H1 (cell line): ENCODE results near the gene EML1. TPM values are rescaled to one million over a fixed set of nuclear protein-coding genes. Genes with fewer than 3 reads are reported as not detected.

Experiments
- CTCF ChIA-PET: fragments of 300-600 bp; sonication (Branson Sonifier 250); formaldehyde crosslinking; loops from one replicate; lab custom pipeline; 2021; ENCODE audit not compliant: partially characterized antibody; lab: Charles Lee
- POLR2A ChIA-PET: fragments of 300-600 bp; sonication (Branson Sonifier 250); formaldehyde crosslinking; loops from one replicate; lab custom pipeline; 2021; ENCODE audit warnings: inconsistent platforms; ENCODE audit not compliant: partially characterized antibody; lab: Charles Lee
- DNase-seq, 2 experiments: peaks; one replicate each; pipeline versions ENCODE4 v3.0.0 to v3.0.0-alpha.2; 2010 to 2022; ENCODE audit warnings: low spot score in 2 of 2, low read depth in 1 of 2, mixed read lengths in 1 of 2
- FAIRE-seq: peaks from 2 replicates; lab custom pipeline; 2011; peaks lifted over from hg19 to GRCh38; lab: Jason Lieb, UNC
- H2AFZ ChIP-seq: 2 replicates; pipeline ENCODE4 v1.8.1; 2012; ENCODE audit warnings: low read length, inconsistent platforms
- H2AK5ac ChIP-seq: 2 replicates; pipeline ENCODE4 v1.6.1; 2013; ENCODE audit warnings: low read depth, low read length
- H2BK120ac ChIP-seq: replicated peaks from 2 replicates; pipeline ENCODE3; 2013; ENCODE audit warnings: low read depth, low read length, inconsistent platforms
- H2BK12ac ChIP-seq: 2 replicates; pipeline ENCODE4 v1.6.1; 2013; ENCODE audit warnings: low read depth, low read length
- H2BK15ac ChIP-seq: 2 replicates; pipeline ENCODE4 v1.6.1; 2013; ENCODE audit warnings: low read length
- H2BK20ac ChIP-seq: 2 replicates; pipeline ENCODE4 v1.6.1; 2013; ENCODE audit warnings: low read length
- H2BK5ac ChIP-seq: 2 replicates; pipeline ENCODE4 v1.6.1; 2013; ENCODE audit warnings: low read depth, low read length
- H3K14ac ChIP-seq: 2 replicates; pipeline ENCODE4 v1.6.1; 2013; ENCODE audit warnings: inconsistent platforms; ENCODE audit not compliant: insufficient read length
- H3K18ac ChIP-seq: 2 replicates; pipeline ENCODE4 v1.6.1; 2013; ENCODE audit warnings: low read length; ENCODE audit errors: extremely low read depth
- H3K23ac ChIP-seq: 2 replicates; pipeline ENCODE4 v1.6.1; 2013; ENCODE audit warnings: inconsistent platforms; ENCODE audit not compliant: insufficient read length
- H3K23me2 ChIP-seq: 2 replicates; pipeline ENCODE4 v1.6.1; 2013; ENCODE audit warnings: low read depth, low read length
- H3K27ac ChIP-seq: 2 replicates; pipeline ENCODE4 v1.6.1; 2011; ENCODE audit warnings: low read depth, low read length, inconsistent platforms
- H3K27me3 ChIP-seq, 4 experiments: replicated peaks in 1 of 4; 1 replicate in 1 of 4; 2 replicates in 3 of 4; pipeline versions ENCODE4 v1.6.1 to v1.8.1; 2011 to 2013; ENCODE audit warnings: low read length in 3 of 4, mild to moderate bottlenecking in 3 of 4, inconsistent platforms in 2 of 4, mixed read lengths in 2 of 4, moderate library complexity in 1 of 4; ENCODE audit not compliant: control insufficient read depth in 3 of 4, insufficient read depth in 3 of 4; ENCODE audit errors: extremely low read depth in 1 of 4
- H3K36me3 ChIP-seq, 4 experiments: 2 replicates each; pipeline versions ENCODE4 v1.6.1 to v1.8.1; 2011 to 2013; ENCODE audit warnings: mild to moderate bottlenecking in 4 of 4, low read length in 3 of 4, moderate library complexity in 2 of 4, control low read depth in 1 of 4, inconsistent platforms in 1 of 4; ENCODE audit not compliant: insufficient read depth in 4 of 4, control insufficient read depth in 2 of 4
- H3K4ac ChIP-seq: replicated peaks from 2 replicates; pipeline ENCODE3; 2013; ENCODE audit warnings: low read length, low read depth, mixed read lengths, inconsistent platforms; ENCODE audit not compliant: insufficient read length
- H3K4me1 ChIP-seq, 4 experiments: replicated peaks in 1 of 4; 1 replicate in 1 of 4; 2 replicates in 3 of 4; pipeline versions ENCODE4 v1.6.1 to v1.8.1; 2011 to 2013; ENCODE audit warnings: low read length in 3 of 4, inconsistent platforms in 2 of 4, mixed read lengths in 1 of 4; ENCODE audit not compliant: insufficient read depth in 4 of 4, control insufficient read depth in 3 of 4
- H3K4me2 ChIP-seq, 2 experiments: 2 replicates each; pipeline versions ENCODE4 v1.6.1 to v1.8.1; 2011 to 2013; ENCODE audit warnings: low read depth in 2 of 2, low read length in 2 of 2, control low read depth in 1 of 2, inconsistent platforms in 1 of 2, mild to moderate bottlenecking in 1 of 2; ENCODE audit not compliant: insufficient read depth in 1 of 2
- H3K4me3 ChIP-seq, 4 experiments: fragments of 200-600, 300-600 bp in 1 of 4; sonication (generic), shearing (Covaris generic), sonication (Bioruptor Twin) in 1 of 4; 2 replicates each; pipeline versions ENCODE4 v1.5.1 to v1.8.1; 2011 to 2016; ENCODE audit warnings: low read length in 4 of 4, low read depth in 3 of 4, control low read depth in 2 of 4, inconsistent platforms in 2 of 4, mild to moderate bottlenecking in 2 of 4, mixed read lengths in 1 of 4, moderate library complexity in 1 of 4; ENCODE audit not compliant: insufficient read depth in 2 of 4; ENCODE audit errors: extremely low read depth in 1 of 4
- H3K56ac ChIP-seq: replicated peaks from 2 replicates; pipeline ENCODE3; 2013; ENCODE audit warnings: low read depth, mild to moderate bottlenecking, mixed read lengths, low read length, inconsistent platforms; ENCODE audit not compliant: insufficient read length
- H3K79me1 ChIP-seq: 2 replicates; pipeline ENCODE4 v1.6.1; 2013; ENCODE audit warnings: low read depth, low read length, control low read depth
- H3K79me2 ChIP-seq, 2 experiments: 2 replicates each; pipeline versions ENCODE4 v1.6.1 to v1.8.1; 2012 to 2013; ENCODE audit warnings: low read length in 2 of 2, mild to moderate bottlenecking in 2 of 2, inconsistent platforms in 1 of 2; ENCODE audit not compliant: insufficient read depth in 2 of 2, control insufficient read depth in 1 of 2
- H3K9ac ChIP-seq, 4 experiments: replicated peaks in 1 of 4; 1 replicate in 1 of 4; 2 replicates in 3 of 4; pipeline versions ENCODE4 v1.6.1 to v1.8.1; 2011 to 2013; ENCODE audit warnings: low read depth in 3 of 4, low read length in 3 of 4, control low read depth in 2 of 4, mild to moderate bottlenecking in 2 of 4, moderate library complexity in 2 of 4, inconsistent platforms in 1 of 4; ENCODE audit errors: extremely low read depth in 1 of 4
- H3K9me3 ChIP-seq, 2 experiments: 2 replicates each; pipeline versions ENCODE4 v1.6.1 to v1.8.1; 2012 to 2013; ENCODE audit warnings: mild to moderate bottlenecking in 2 of 2, moderate library complexity in 2 of 2, control low read depth in 1 of 2, inconsistent platforms in 1 of 2, low read depth in 1 of 2, low read length in 1 of 2, mixed read lengths in 1 of 2; ENCODE audit not compliant: insufficient read depth in 2 of 2
- H4K20me1 ChIP-seq, 2 experiments: replicated peaks in 1 of 2; 2 replicates each; pipeline versions ENCODE3 to v1.8.1; 2011 to 2013; ENCODE audit warnings: inconsistent platforms in 2 of 2, low read length in 2 of 2, mild to moderate bottlenecking in 1 of 2; ENCODE audit not compliant: insufficient read depth in 2 of 2, control insufficient read depth in 1 of 2
- H4K5ac ChIP-seq: 2 replicates; pipeline ENCODE4 v1.6.1; 2013; ENCODE audit warnings: low read length, low read depth, mixed read lengths, inconsistent platforms; ENCODE audit not compliant: insufficient read length
- H4K8ac ChIP-seq: 2 replicates; pipeline ENCODE4 v1.8.0; 2013; ENCODE audit warnings: mild to moderate bottlenecking, moderate library complexity, low read length, inconsistent platforms; ENCODE audit not compliant: insufficient read depth; ENCODE audit errors: extremely low read depth
- H4K91ac ChIP-seq: replicated peaks from 2 replicates; pipeline ENCODE3; 2013; ENCODE audit warnings: low read length, mixed read lengths, inconsistent platforms; ENCODE audit not compliant: insufficient read length
- BCL11A ChIP-seq, 2 experiments: IDR thresholded peaks; one replicate each; pipeline ENCODE4 v1.6.1; 2011; ENCODE audit warnings: low read depth in 2 of 2, low read length in 2 of 2, mild to moderate bottlenecking in 2 of 2
- E2F6 ChIP-seq: IDR thresholded peaks from 2 replicates; pipeline ENCODE4 v1.6.1; 2012; ENCODE audit warnings: inconsistent platforms
- EZH2 ChIP-seq: fragments of 200-600 bp; sonication (generic); IDR thresholded peaks from 2 replicates; pipeline ENCODE4 v1.7.1; 2012; ENCODE audit warnings: low read depth, mild to moderate bottlenecking, moderate library complexity, low read length, inconsistent platforms; ENCODE audit not compliant: severe bottlenecking
- GABPA ChIP-seq: IDR thresholded peaks from 2 replicates; pipeline ENCODE4 v1.6.1; 2011; ENCODE audit warnings: mild to moderate bottlenecking, low read length, moderate library complexity, borderline replicate concordance; ENCODE audit not compliant: insufficient read depth
- MAFK ChIP-seq: IDR thresholded peaks from 2 replicates; pipeline ENCODE4 v1.6.1; 2012; ENCODE audit warnings: low read depth, mild to moderate bottlenecking, improper control_type of control experiment, low read length
- RAD21 ChIP-seq, 2 experiments: IDR thresholded peaks in 1 of 2; conservative IDR thresholded peaks in 1 of 2; 2 replicates each; pipeline ENCODE4 v1.6.1; 2011; ENCODE audit warnings: low read depth in 2 of 2, low read length in 2 of 2, improper control_type of control experiment in 1 of 2, inconsistent platforms in 1 of 2, mild to moderate bottlenecking in 1 of 2, moderate library complexity in 1 of 2
- SIN3A ChIP-seq, 2 experiments: IDR thresholded peaks in 1 of 2; conservative IDR thresholded peaks in 1 of 2; 2 replicates each; pipeline ENCODE4 v1.6.1; 2011 to 2012; ENCODE audit warnings: low read length in 2 of 2, improper control_type of control experiment in 1 of 2, low read depth in 1 of 2, mild to moderate bottlenecking in 1 of 2
- SIX5 ChIP-seq: IDR thresholded peaks from 2 replicates; pipeline ENCODE4 v1.6.1; 2011; ENCODE audit warnings: mild to moderate bottlenecking, low read depth, low read length
- SP4 ChIP-seq: IDR thresholded peaks from 2 replicates; pipeline ENCODE4 v1.6.1; 2012; ENCODE audit warnings: low read length, inconsistent platforms
- WGBS, 2 experiments: shearing (Covaris generic) in 1 of 2; methylation state at CpG; one replicate each; pipeline versions ENCODE4 v1.1.6 to v1.1.7; 2013 to 2015; ENCODE audit warnings: low lambda C conversion rate in 2 of 2, mixed read lengths in 2 of 2, inconsistent platforms in 1 of 2, low coverage in 1 of 2, missing lambda C conversion rate in 1 of 2; ENCODE audit not compliant: insufficient replicate concordance in 2 of 2, insufficient coverage in 1 of 2, insufficient read length in 1 of 2; ENCODE audit errors: extremely low coverage in 1 of 2, missing lambda C conversion rate in 1 of 2; 5-methylcytosine and 5-hydroxymethylcytosine counted together
- polyA plus RNA-seq, 7 experiments: library from polyadenylated mRNA; depleted of rRNA in 3 of 7; stranded (reverse) in 5 of 7; unstranded in 2 of 7; fragments of >200 nt in 5 of 7; fragments of 200-250 nt in 2 of 7; gene quantifications; 1 replicate in 5 of 7; 2 replicates in 1 of 7; 4 replicates in 1 of 7; pipeline versions ENCODE4 v1.2.1 to v1.2.3, GENCODE V29; 2011 to 2013; ENCODE audit warnings: missing spikeins in 2 of 7, mixed read lengths in 2 of 7
- total RNA-seq: library from RNA; stranded (reverse); fragmentation: NEBNext Ultra II Directional; extraction: Animal tissue kit (Norgen Biotek cat#: 25700); gene quantifications from 2 replicates; pipeline ENCODE4 v1.2.1, GENCODE V29; 2021

The EML1 gene
- total and polyA plus RNA-seq, 2 of the 8 experiments (the other 6 are each of a cell fraction or from before 2014, with no cell fraction given), result 11.1 to 24.7 TPM

DNA sequence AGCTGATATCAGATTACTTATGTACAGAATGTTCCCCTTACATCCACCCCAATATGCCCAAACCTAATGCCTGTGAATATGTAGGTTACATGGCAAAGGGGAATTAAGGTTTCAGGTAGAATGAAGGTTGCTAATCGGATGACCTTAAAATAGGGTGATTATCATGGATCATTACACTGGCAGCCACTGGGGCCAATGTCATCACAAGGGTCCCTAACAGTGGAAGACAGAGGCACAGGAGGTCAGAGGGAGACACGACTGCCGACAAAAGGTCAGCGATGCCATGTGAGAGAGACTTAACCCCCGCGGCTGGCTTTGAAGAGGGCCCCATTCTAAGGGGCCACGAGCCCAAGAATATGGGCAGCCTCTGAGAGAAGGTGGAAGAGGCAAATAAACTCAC, 165.2 kb downstream of the EML1 start:
- Histone ChIP-seq H3K23ac (no peak overlapping the region), H3K9me3 (no peaks in the 10 kb centered on the region; a peak in 1 of 4 replicates), H3K23me2 (no peaks in the 10 kb centered on the region), H2BK120ac (no peak overlapping the region), H3K56ac (no peak overlapping the region), H3K36me3 (no peaks in the 10 kb centered on the region), H2AK5ac (no peak overlapping the region), H3K14ac (no peak overlapping the region), H4K20me1 (no peaks in the 10 kb centered on the region), H3K27me3 (no peaks in the 10 kb centered on the region; a peak in 1 of 7 replicates), H2BK12ac (no peak overlapping the region), H3K27ac (no peak overlapping the region), H4K91ac (no peak overlapping the region), H2BK15ac (no peak overlapping the region), H3K79me2 (no peaks in the 10 kb centered on the region), H3K18ac (no peak overlapping the region), H3K4me3 (no peak overlapping the region), H3K79me1 (no peaks in the 10 kb centered on the region), H4K8ac (no peak overlapping the region), H4K5ac (no peak overlapping the region), H3K4ac (no peak overlapping the region), H3K4me1 (no peaks in the 10 kb centered on the region), H2AFZ (no peak overlapping the region), H2BK20ac (no peak overlapping the region), H3K4me2 (no peak overlapping the region), H3K9ac (no peak overlapping the region), H2BK5ac (no peak overlapping the region)
- DNase-seq (no peak), FAIRE-seq (no peak)
- 89% methylated on average over 7 of the region's 7 CpGs; no CpG with 5 or more reads in 1 of the 2 experiments for WGBS, 2 experiments
- POLR2A ChIA-PET, result no interaction called here
- TF ChIP-seq MAFK, result no peak
- no peak for TF ChIP-seq BCL11A (IDR thresholded peaks at IDR 0.05; ENCODE audit: low read depth in 2 of 2, low read length in 2 of 2)
- no peak for TF ChIP-seq SIN3A (conservative IDR thresholded peaks at IDR 0.05 in 1 of 2, IDR thresholded peaks at IDR 0.05 in 1 of 2; ENCODE audit: low read depth in 1 of 2, low read length in 2 of 2)
- TF ChIP-seq SIX5, result no peak
- no peak for TF ChIP-seq GABPA
- TF ChIP-seq EZH2, result no peak
- no peak for TF ChIP-seq RAD21 (IDR thresholded peaks at IDR 0.05 in 1 of 2, conservative IDR thresholded peaks at IDR 0.05 in 1 of 2; ENCODE audit: low read depth in 2 of 2, low read length in 2 of 2)
- no peak for TF ChIP-seq SP4
- TF ChIP-seq E2F6, result no peak
- CTCF ChIA-PET, result interaction anchor here (1.3 to 3.7 kb wide), 2 partner anchors 12 to 204 kb away, joined by 3 to 24 read pairs; no protein-coding TSS in a partner anchor
